ENCODE measurements around the gene DNAH14. TPM values are rescaled to one million over a fixed set of nuclear protein-coding genes. Genes with fewer than 3 reads are reported as not detected.

DNAH14 gene
- total and polyA plus RNA-seq, 2 of the 4 experiments (the other 2 are of a cell fraction) = 2.7 to 3.6 TPM

- TF ChIP-seq FOS (IDR thresholded peaks at IDR 0.05; ENCODE audit: low read depth, low read length) (no peak), MXI1 (IDR thresholded peaks at IDR 0.05; ENCODE audit: borderline replicate concordance, low read depth, low read length) (no peak), NFE2L2 (IDR thresholded peaks at IDR 0.05; ENCODE audit: low read depth, low read length) (no peak), POLR2A (IDR thresholded peaks at IDR 0.05; ENCODE audit: low read depth, low read length) (no peak), RCOR1 (IDR thresholded peaks at IDR 0.05; ENCODE audit: insufficient replicate concordance, low read length) (no peak), BHLHE40 (IDR thresholded peaks at IDR 0.05; ENCODE audit: low read depth, low read length) (no peak), CEBPB (IDR thresholded peaks at IDR 0.05; ENCODE audit: low read depth, low read length) (no peak)
- ATAC-seq (ENCODE audit: low read depth) = no peak
- dilution Hi-C loops (cut with HindIII; ENCODE audit: low sequenced_read_pairs, unreplicated experiment) (no loop called here), intact Hi-C loops (cut with micrococcal nuclease) (no loop called here), in situ Hi-C loops (cut with MboI; ENCODE audit: low sequenced_read_pairs) (no loop called here)
- WGBS, 2 experiments (ENCODE audit: extremely low coverage in 2 of 2, insufficient read length in 1 of 2) = 83% methylated on average over 2 of the region's 9 CpGs; no CpG with 5 or more reads in 1 of the 2 experiments
- no peaks in the 10 kb centered on the region for H3K27me3 ChIP-seq (ENCODE audit: control insufficient read depth, insufficient read depth, low read length)
- no peaks in the 10 kb centered on the region for H3K36me3 ChIP-seq (ENCODE audit: control insufficient read depth, insufficient read depth, low read length)
- H3K79me1 ChIP-seq (ENCODE audit: low read depth in 1 of 2, low read length in 2 of 2) = no peaks in the 10 kb centered on the region
- H4K8ac ChIP-seq (ENCODE audit: low read depth in 2 of 2, low read length in 2 of 2) = 0 out of 4 replicates have a peak overlapping the region, but pooled peaks of 1 of the 2 experiments have one; percentile 40
- H2BK20ac ChIP-seq (ENCODE audit: low read depth, low read length) = peak overlapping the region; percentile 33; the same call in 1 of the 2 replicates
- H3K9me1 ChIP-seq (ENCODE audit: insufficient read depth, low read length) = 0 out of 2 replicates have a peak, but pooled peaks cover 5% of the 10 kb centered on the region
- H3K4me2 ChIP-seq (ENCODE audit: low read depth, low read length) = no peak overlapping the region
- peak overlapping the region; percentile 77 for H2AK5ac ChIP-seq (ENCODE audit: low read depth, low read length)
- CTCF ChIA-PET = no interaction called here
- peak overlapping the region; percentile 67 for H2AFZ ChIP-seq (replicated peaks; ENCODE audit: low read length, poor library complexity)
- no peak overlapping the region for H2BK5ac ChIP-seq (ENCODE audit: low read depth, low read length, poor library complexity, severe bottlenecking)
- peak overlapping the region; percentile 28; the same call in 1 of the 2 replicates for H4K5ac ChIP-seq (ENCODE audit: low read depth, low read length)
- H3K9ac ChIP-seq (ENCODE audit: low read depth, low read length) = no peak overlapping the region
- peak overlapping the region; percentile 76; the same call in 1 of the 2 replicates for H4K91ac ChIP-seq (ENCODE audit: insufficient read depth, low read depth, low read length)
- peak overlapping the region; percentile 74; the same call in 1 of the 3 replicates for H2BK15ac ChIP-seq (ENCODE audit: low read depth, low read length)
- H3K4ac ChIP-seq (ENCODE audit: low read depth, low read length) = 0 out of 2 replicates have a peak overlapping the region, but pooled peaks have one; percentile 33
- H2BK120ac ChIP-seq (ENCODE audit: low read depth, low read length) = peak overlapping the region; percentile 65
- POLR2A ChIA-PET (ENCODE audit: unreplicated experiment) = no interaction called here
- H3K4me1 ChIP-seq (ENCODE audit: control insufficient read depth, insufficient read depth, low read length) = peaks cover 11% of the 10 kb centered on the region
- no peak overlapping the region for H3K56ac ChIP-seq (ENCODE audit: extremely low read depth, insufficient read depth, low read length)
- H3K23ac ChIP-seq (ENCODE audit: low read depth, low read length) = 0 out of 2 replicates have a peak overlapping the region, but pooled peaks have one; percentile 53
- no TSS peak for BruUV-seq (replicated peaks)
- H3K18ac ChIP-seq (ENCODE audit: low read depth, low read length) = peak overlapping the region; percentile 50
- H3K27ac ChIP-seq (ENCODE audit: insufficient read depth, low read length) = 0 out of 2 replicates have a peak overlapping the region, but pooled peaks have one; percentile 13
- no peaks in the 10 kb centered on the region for H3K9me3 ChIP-seq (ENCODE audit: control insufficient read depth, insufficient read depth, low read length)
- peak overlapping the region; percentile 68 for H2AK9ac ChIP-seq (replicated peaks; ENCODE audit: low read depth, low read length, poor library complexity)
- peak overlapping the region; percentile 7; the same call in 1 of the 2 replicates for H3K14ac ChIP-seq (replicated peaks; ENCODE audit: low read depth, low read length)
- no peaks in the 10 kb centered on the region for H4K20me1 ChIP-seq (ENCODE audit: insufficient read depth, low read length)
- DNase-seq = no peak
- no peak overlapping the region for H3K4me3 ChIP-seq (ENCODE audit: insufficient read depth, low read depth, low read length)
Observed at GRCh38 chr1:225445639-225446594, 516.4 kb downstream of the DNAH14 start.

Data from IMR-90 (cell line).